HUES48 (cell line): ENCODE measurements around the gene CD302.

Source experiments
- H3K27ac ChIP-seq: one replicate; pipeline ENCODE4 v1.7.0; 2013; ENCODE audit warnings: low read depth, low read length, inconsistent platforms
- H3K27me3 ChIP-seq: 2 replicates; pipeline ENCODE4 v1.6.1; 2013; ENCODE audit warnings: mild to moderate bottlenecking, low read length; ENCODE audit not compliant: control insufficient read depth, insufficient read depth
- H3K36me3 ChIP-seq: 2 replicates; pipeline ENCODE4 v1.6.1; 2013; ENCODE audit warnings: low read length; ENCODE audit not compliant: control insufficient read depth, insufficient read depth
- H3K4me1 ChIP-seq: 2 replicates; pipeline ENCODE4 v1.6.1; 2013; ENCODE audit warnings: mild to moderate bottlenecking, low read length; ENCODE audit not compliant: control insufficient read depth, insufficient read depth
- H3K4me3 ChIP-seq: 2 replicates; pipeline ENCODE4 v1.5.1; 2013; ENCODE audit warnings: mild to moderate bottlenecking, low read depth, low read length
- H3K9ac ChIP-seq: 2 replicates; pipeline ENCODE4 v1.6.1; 2013; ENCODE audit warnings: mild to moderate bottlenecking, low read depth, low read length, moderate library complexity
- H3K9me3 ChIP-seq: 2 replicates; pipeline ENCODE4 v1.6.1; 2013; ENCODE audit warnings: low read length; ENCODE audit not compliant: control insufficient read depth, insufficient read depth

Gene CD302

GRCh38 chr2:159811232-159811631 is 13.2 kb upstream of the CD302 start:
- H3K4me3 ChIP-seq: no peak overlapping the region
- H3K9ac ChIP-seq: no peak overlapping the region
- peaks cover 8% of the 10 kb centered on the region; the same call in 1 of the 2 replicates for H3K4me1 ChIP-seq
- H3K36me3 ChIP-seq: no peaks in the 10 kb centered on the region
- no peak overlapping the region for H3K27ac ChIP-seq
- no peaks in the 10 kb centered on the region for H3K27me3 ChIP-seq
- no peaks in the 10 kb centered on the region for H3K9me3 ChIP-seq

GRCh38 chr2:159808032-159808425 is 10.0 kb upstream of the CD302 start:
- Histone ChIP-seq H3K27me3 (no peaks in the 10 kb centered on the region), H3K9me3 (no peaks in the 10 kb centered on the region), H3K36me3 (no peaks in the 10 kb centered on the region), H3K4me3 (no peak overlapping the region), H3K4me1 (peaks cover 8% of the 10 kb centered on the region; the same call in 1 of the 2 replicates), H3K27ac (no peak overlapping the region), H3K9ac (no peak overlapping the region)

- no peak overlapping the region for H3K9ac ChIP-seq
- H3K4me1 ChIP-seq: peaks cover 8% of the 10 kb centered on the region; the same call in 1 of the 2 replicates
- H3K36me3 ChIP-seq: no peaks in the 10 kb centered on the region
These were observed 9.4 kb upstream of the CD302 start for GRCh38 chr2:159807183-159808031.

GRCh38 chr2:159804941-159805340 is 6.9 kb upstream of the CD302 start:
- Histone ChIP-seq H3K27me3 (peaks cover 6% of the 10 kb centered on the region), H3K27ac (no peak overlapping the region), H3K9ac (no peak overlapping the region), H3K4me3 (no peak overlapping the region), H3K4me1 (no peaks in the 10 kb centered on the region), H3K36me3 (no peaks in the 10 kb centered on the region), H3K9me3 (no peaks in the 10 kb centered on the region)

More at GRCh38 chr2:159807183-159808031, 9.4 kb upstream of the CD302 start:
- no peaks in the 10 kb centered on the region for H3K27me3 ChIP-seq
- no peak overlapping the region for H3K27ac ChIP-seq
- no peaks in the 10 kb centered on the region for H3K9me3 ChIP-seq
- no peak overlapping the region for H3K4me3 ChIP-seq

- H3K4me1 ChIP-seq: no peaks in the 10 kb centered on the region
- H3K36me3 ChIP-seq: no peaks in the 10 kb centered on the region
- no peak overlapping the region for H3K27ac ChIP-seq
These were observed 5.4 kb upstream of the CD302 start for GRCh38 chr2:159803235-159803962.

GRCh38 chr2:159802673-159803072 is 4.7 kb upstream of the CD302 start:
- Histone ChIP-seq H3K4me1 (no peaks in the 10 kb centered on the region), H3K36me3 (no peaks in the 10 kb centered on the region), H3K9me3 (no peaks in the 10 kb centered on the region), H3K27ac (no peak overlapping the region), H3K27me3 (peaks cover 28% of the 10 kb centered on the region), H3K4me3 (no peak overlapping the region), H3K9ac (no peak overlapping the region)

More at GRCh38 chr2:159803235-159803962, 5.4 kb upstream of the CD302 start:
- no peak overlapping the region for H3K9ac ChIP-seq
- H3K27me3 ChIP-seq: peaks cover 21% of the 10 kb centered on the region
- no peaks in the 10 kb centered on the region for H3K9me3 ChIP-seq
- H3K4me3 ChIP-seq: no peak overlapping the region

- Histone ChIP-seq H3K9me3 (no peaks in the 10 kb centered on the region), H3K4me3 (no peak overlapping the region), H3K4me1 (peaks cover 13% of the 10 kb centered on the region), H3K27me3 (peaks cover 53% of the 10 kb centered on the region), H3K36me3 (no peaks in the 10 kb centered on the region), H3K27ac (no peak overlapping the region), H3K9ac (no peak overlapping the region)
These were observed 1.8 kb upstream of the CD302 start for GRCh38 chr2:159799833-159800232.

GRCh38 chr2:159798376-159798725 is 343 bp upstream of the CD302 start:
- Histone ChIP-seq H3K27me3 (peaks cover 53% of the 10 kb centered on the region), H3K4me3 (peak overlapping the region; percentile 70; the same call in 1 of the 2 replicates), H3K9ac (no peak overlapping the region), H3K36me3 (no peaks in the 10 kb centered on the region), H3K27ac (no peak overlapping the region), H3K4me1 (peaks cover 13% of the 10 kb centered on the region), H3K9me3 (no peaks in the 10 kb centered on the region)

- H3K9me3 ChIP-seq: no peaks in the 10 kb centered on the region
- H3K27me3 ChIP-seq: peaks cover 53% of the 10 kb centered on the region
- peak overlapping the region; percentile 70 for H3K4me3 ChIP-seq
- H3K27ac ChIP-seq: no peak overlapping the region
- peaks cover 13% of the 10 kb centered on the region for H3K4me1 ChIP-seq
- no peaks in the 10 kb centered on the region for H3K36me3 ChIP-seq
- no peak overlapping the region; the same call in 1 of the 2 replicates for H3K9ac ChIP-seq
These were observed 824 bp downstream of the CD302 start for GRCh38 chr2:159797225-159797542.

GRCh38 chr2:159795841-159796690 is 1.9 kb downstream of the CD302 start:
- no peaks in the 10 kb centered on the region for H3K36me3 ChIP-seq
- H3K27me3 ChIP-seq: peaks cover 53% of the 10 kb centered on the region
- no peak overlapping the region for H3K4me3 ChIP-seq
- no peak overlapping the region for H3K27ac ChIP-seq
- no peak overlapping the region for H3K9ac ChIP-seq
- peaks cover 13% of the 10 kb centered on the region for H3K4me1 ChIP-seq
- no peaks in the 10 kb centered on the region for H3K9me3 ChIP-seq
